ENCODE measurements around the gene DLX6. TPM values are rescaled to one million over a fixed set of nuclear protein-coding genes. Genes with fewer than 3 reads are reported as not detected.
A peak's percentile ranks its signal among the peaks of the same experiment; 100 is the strongest.

The DLX6 gene
- 1 to 10 TPM in 1 of 2 donors, not detected in 1; 4.1 TPM for total RNA-seq

DNA sequence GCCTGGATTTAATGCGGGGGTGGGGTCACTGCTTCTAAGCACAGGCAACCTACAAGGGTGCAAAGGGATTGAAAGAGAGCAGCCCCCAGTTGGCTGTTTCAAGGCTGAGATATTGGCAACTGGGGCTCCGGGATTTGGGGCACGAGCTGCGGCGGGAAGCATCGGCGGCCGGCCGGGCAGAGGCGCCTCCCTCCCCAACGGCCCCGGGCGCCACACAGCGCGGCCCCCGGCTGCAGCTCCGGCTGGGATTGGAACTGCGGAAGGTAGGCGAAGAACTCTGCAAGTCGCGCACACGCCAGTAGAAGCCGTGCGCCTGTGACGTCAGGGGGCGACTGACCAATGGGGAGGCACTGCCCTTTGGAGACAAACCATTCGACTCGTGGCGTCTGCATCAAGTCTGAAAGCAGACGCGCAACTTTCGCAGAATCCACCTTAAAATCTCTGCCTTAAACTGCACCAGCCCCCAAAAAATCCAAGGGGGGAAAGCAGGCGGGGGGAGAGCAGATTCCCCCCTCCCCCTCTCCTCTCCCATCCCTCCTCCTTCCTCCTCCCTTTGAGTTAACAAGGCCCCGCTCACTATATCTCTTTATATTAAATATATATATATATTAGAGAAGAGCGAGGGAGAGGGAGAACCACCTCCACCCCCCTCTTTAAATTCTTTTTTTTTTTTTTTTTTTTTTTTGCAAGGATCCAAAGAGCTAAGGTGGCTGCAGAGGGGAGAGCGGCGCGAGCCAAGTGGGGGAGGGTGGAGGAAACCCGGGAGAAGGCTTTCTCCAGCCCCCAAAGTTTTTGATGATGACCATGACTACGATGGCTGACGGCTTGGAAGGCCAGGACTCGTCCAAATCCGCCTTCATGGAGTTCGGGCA is at the start of gene DLX6:
DLX6 (plus strand) TSS at position 371 of the 872 bp plus-strand sequence; CDS start at position 796, 425 bp downstream.
- Histone ChIP-seq H3K4me3 (peak within 1 kb of the TSS; percentile 24 to 32), H3K9me3 (no peaks in the 10 kb centered on the region), H3K27me3 (replicated peaks; ENCODE audit: insufficient read depth) (peaks cover 43% of the 10 kb centered on the region), H3K4me1 (replicated peaks) (peaks cover 2% of the 10 kb centered on the region), H3K36me3 (no peaks in the 10 kb centered on the region), H3K27ac (no peak within 1 kb of the TSS)
- 4% methylated on average over 44 of the region's 44 CpGs for WGBS
- no peak for DNase-seq (ENCODE audit: low spot score)
- TF ChIP-seq, protein P1, sequence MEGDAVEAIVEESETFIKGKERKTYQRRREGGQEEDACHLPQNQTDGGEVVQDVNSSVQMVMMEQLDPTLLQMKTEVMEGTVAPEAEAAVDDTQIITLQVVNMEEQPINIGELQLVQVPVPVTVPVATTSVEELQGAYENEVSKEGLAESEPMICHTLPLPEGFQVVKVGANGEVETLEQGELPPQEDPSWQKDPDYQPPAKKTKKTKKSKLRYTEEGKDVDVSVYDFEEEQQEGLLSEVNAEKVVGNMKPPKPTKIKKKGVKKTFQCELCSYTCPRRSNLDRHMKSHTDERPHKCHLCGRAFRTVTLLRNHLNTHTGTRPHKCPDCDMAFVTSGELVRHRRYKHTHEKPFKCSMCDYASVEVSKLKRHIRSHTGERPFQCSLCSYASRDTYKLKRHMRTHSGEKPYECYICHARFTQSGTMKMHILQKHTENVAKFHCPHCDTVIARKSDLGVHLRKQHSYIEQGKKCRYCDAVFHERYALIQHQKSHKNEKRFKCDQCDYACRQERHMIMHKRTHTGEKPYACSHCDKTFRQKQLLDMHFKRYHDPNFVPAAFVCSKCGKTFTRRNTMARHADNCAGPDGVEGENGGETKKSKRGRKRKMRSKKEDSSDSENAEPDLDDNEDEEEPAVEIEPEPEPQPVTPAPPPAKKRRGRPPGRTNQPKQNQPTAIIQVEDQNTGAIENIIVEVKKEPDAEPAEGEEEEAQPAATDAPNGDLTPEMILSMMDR (IDR thresholded peaks at IDR 0.05): no peak
- no peak for TF ChIP-seq POLR2AphosphoS5 (IDR thresholded peaks at IDR 0.05)
- TF ChIP-seq POLR2A (IDR thresholded peaks at IDR 0.05): no peak
- intact Hi-C loops (cut with DNase I): no loop called here

DNA sequence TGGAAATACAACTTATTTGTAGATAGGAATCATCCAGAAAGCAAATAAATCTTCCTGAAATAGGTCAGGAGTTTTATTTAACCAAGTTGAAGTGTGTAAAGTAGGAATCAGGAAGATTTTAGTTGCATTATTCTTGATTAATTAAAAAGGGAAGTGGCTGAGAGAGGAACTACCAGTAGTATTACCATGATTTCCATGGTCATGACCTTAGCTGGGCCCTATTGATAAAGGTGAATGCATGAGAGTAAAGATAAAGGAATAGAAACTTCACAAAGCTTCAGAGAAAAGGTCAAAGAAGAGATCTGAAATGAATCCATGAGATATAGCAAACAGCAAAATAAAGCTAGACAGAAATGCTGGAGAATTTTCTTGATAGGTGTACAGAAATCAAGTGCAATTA is 46.2 kb upstream of the DLX6 start:
- intact Hi-C loops (cut with DNase I): no loop called here
- Histone ChIP-seq H3K36me3 (no peaks in the 10 kb centered on the region), H3K27me3 (replicated peaks; ENCODE audit: insufficient read depth) (no peaks in the 10 kb centered on the region), H3K4me3 (no peak overlapping the region), H3K27ac (no peak overlapping the region), H3K9me3 (no peaks in the 10 kb centered on the region), H3K4me1 (replicated peaks) (no peaks in the 10 kb centered on the region)
- TF ChIP-seq, protein P1 (IDR thresholded peaks at IDR 0.05): no peak
- no peak for TF ChIP-seq POLR2A (IDR thresholded peaks at IDR 0.05)
- no peak for TF ChIP-seq POLR2AphosphoS5 (IDR thresholded peaks at IDR 0.05)
- DNase-seq (ENCODE audit: low spot score): no peak

- no peaks in the 10 kb centered on the region for H3K36me3 ChIP-seq
- H3K9me3 ChIP-seq: no peaks in the 10 kb centered on the region
- H3K4me1 ChIP-seq (replicated peaks): no peaks in the 10 kb centered on the region
- no peak overlapping the region for H3K27ac ChIP-seq
- TF ChIP-seq POLR2AphosphoS5 (IDR thresholded peaks at IDR 0.05): no peak
- no peak for TF ChIP-seq POLR2A (IDR thresholded peaks at IDR 0.05)
- TF ChIP-seq, protein P1 (IDR thresholded peaks at IDR 0.05): no peak
- WGBS: 75% methylated on average over 9 of the region's 9 CpGs
- no peak overlapping the region for H3K4me3 ChIP-seq
- intact Hi-C loops (cut with DNase I): no loop called here
- H3K27me3 ChIP-seq (replicated peaks; ENCODE audit: insufficient read depth): no peaks in the 10 kb centered on the region
- no peak for DNase-seq (ENCODE audit: low spot score)
Observed at GRCh38 chr7:96962221-96962885, 43.0 kb upstream of the DLX6 start.

GRCh38 chr7:96968981-96969380 is 36.4 kb upstream of the DLX6 start:
- no peaks in the 10 kb centered on the region for H3K36me3 ChIP-seq
- no peak overlapping the region for H3K4me3 ChIP-seq
- intact Hi-C loops (cut with DNase I): no loop called here
- H3K27me3 ChIP-seq (replicated peaks; ENCODE audit: insufficient read depth): no peaks in the 10 kb centered on the region
- no peaks in the 10 kb centered on the region for H3K9me3 ChIP-seq
- no peak overlapping the region for H3K27ac ChIP-seq
- no peak for DNase-seq (ENCODE audit: low spot score)
- TF ChIP-seq POLR2A (IDR thresholded peaks at IDR 0.05) (no peak), POLR2AphosphoS5 (IDR thresholded peaks at IDR 0.05) (no peak)
- TF ChIP-seq, protein P1 (IDR thresholded peaks at IDR 0.05): no peak
- H3K4me1 ChIP-seq (replicated peaks): no peaks in the 10 kb centered on the region
- 48% methylated on average over 2 of the region's 2 CpGs for WGBS
